Endothelial cell of umbilical vein (primary cell): ENCODE data around the gene GPR180. TPM values are rescaled to one million over a fixed set of nuclear protein-coding genes. Genes with fewer than 3 reads are reported as not detected.

Experiments used
- BruUV-seq: library from RNA; stranded (reverse); fragments of 400-500 nt; replicated peaks from 2 replicates; lab custom pipeline; 2021; lab: Mats Ljungman, UMichigan
- CTCF ChIA-PET: fragments of 300-600, 350-600 bp; sonication (Branson Sonifier 250); formaldehyde crosslinking; loops from one replicate; lab custom pipeline; 2021; ENCODE audit warnings: antibody characterized with exemption, inconsistent platforms; lab: Charles Lee
- POLR2A ChIA-PET: fragments of 300-600, 350-600 bp; sonication (Branson Sonifier 250); formaldehyde crosslinking; loops from one replicate; lab custom pipeline; 2021; ENCODE audit warnings: antibody characterized with exemption, inconsistent platforms; lab: Charles Lee
- DNase-seq: peaks from one replicate; pipeline ENCODE4 v3.0.0-alpha.2; 2011; ENCODE audit warnings: low read depth, low spot score
- FAIRE-seq: peaks from 2 replicates; lab custom pipeline; 2011; peaks lifted over from hg19 to GRCh38; lab: Jason Lieb, UNC
- H2AFZ ChIP-seq: 2 replicates; pipeline ENCODE4 v1.6.0; 2012; ENCODE audit warnings: low read depth, low read length, control low read depth, inconsistent platforms
- H3K27ac ChIP-seq: 2 replicates; pipeline ENCODE4 v1.5.1; 2011; ENCODE audit warnings: low read depth, mild to moderate bottlenecking, control low read depth, low read length, moderate library complexity; ENCODE audit not compliant: insufficient read depth
- H3K27me3 ChIP-seq, 2 experiments: 2 replicates each; pipeline versions ENCODE4 v1.6.0 to v1.6.1; 2011; ENCODE audit warnings: low read length in 2 of 2, mixed read lengths in 1 of 2; ENCODE audit not compliant: control insufficient read depth in 2 of 2, insufficient read depth in 2 of 2
- H3K36me3 ChIP-seq, 2 experiments: 2 replicates in 1 of 2; 3 replicates in 1 of 2; pipeline ENCODE4 v1.5.1; 2011; ENCODE audit warnings: low read length in 2 of 2, mild to moderate bottlenecking in 1 of 2, moderate library complexity in 1 of 2; ENCODE audit not compliant: control insufficient read depth in 2 of 2, insufficient read depth in 2 of 2; ENCODE audit errors: extremely low read depth in 1 of 2
- H3K4me1 ChIP-seq: 3 replicates; pipeline ENCODE4 v1.5.1; 2011; ENCODE audit warnings: mild to moderate bottlenecking, low read length; ENCODE audit not compliant: control insufficient read depth, insufficient read depth; ENCODE audit errors: extremely low read depth
- H3K4me2 ChIP-seq: 2 replicates; pipeline ENCODE4 v1.6.1; 2011; ENCODE audit warnings: low read length, control low read depth, mixed read lengths; ENCODE audit not compliant: insufficient read depth
- H3K4me3 ChIP-seq, 3 experiments: fragments of 200-600 bp in 1 of 3; sonication (generic), shearing (Covaris generic) in 1 of 3; replicated peaks in 1 of 3; 2 replicates each; pipeline ENCODE4 v1.5.1; 2011 to 2016; ENCODE audit warnings: control low read depth in 3 of 3, low read length in 3 of 3, mild to moderate bottlenecking in 2 of 3, inconsistent platforms in 1 of 3, low read depth in 1 of 3, moderate library complexity in 1 of 3; ENCODE audit not compliant: insufficient read depth in 1 of 3
- H3K79me2 ChIP-seq: 2 replicates; pipeline ENCODE4 v1.6.0; 2012; ENCODE audit warnings: low read length, inconsistent platforms; ENCODE audit not compliant: control insufficient read depth, insufficient read depth
- H3K9ac ChIP-seq: replicated peaks from 2 replicates; pipeline ENCODE3; 2011; ENCODE audit warnings: low read length, control low read depth; ENCODE audit not compliant: insufficient read depth; ENCODE audit errors: extremely low read depth
- H3K9me1 ChIP-seq: replicated peaks from 3 replicates; pipeline ENCODE4 v1.6.0; 2011; ENCODE audit warnings: mild to moderate bottlenecking, low read length; ENCODE audit not compliant: control insufficient read depth, insufficient read depth; ENCODE audit errors: extremely low read depth
- H3K9me3 ChIP-seq: replicated peaks from 2 replicates; pipeline ENCODE4 v1.5.1; 2012; ENCODE audit warnings: low read length, inconsistent platforms; ENCODE audit not compliant: control insufficient read depth, insufficient read depth
- H4K20me1 ChIP-seq: replicated peaks from 2 replicates; pipeline ENCODE3; 2011; ENCODE audit warnings: mild to moderate bottlenecking, low read length; ENCODE audit not compliant: control insufficient read depth, insufficient read depth; ENCODE audit errors: extremely low read depth
- EZH2 ChIP-seq: IDR thresholded peaks from 2 replicates; pipeline ENCODE4 v1.6.1; 2012; ENCODE audit warnings: borderline replicate concordance, low read depth, mild to moderate bottlenecking, moderate library complexity, low read length, inconsistent platforms; ENCODE audit not compliant: severe bottlenecking
- FOS ChIP-seq: IDR thresholded peaks from 2 replicates; pipeline ENCODE4 v1.6.1; 2011; ENCODE audit warnings: mild to moderate bottlenecking, low read length, moderate library complexity, borderline replicate concordance; ENCODE audit not compliant: insufficient read depth
- GATA2 ChIP-seq: IDR thresholded peaks from 2 replicates; pipeline ENCODE4 v1.7.0; 2011; ENCODE audit warnings: low read depth, mild to moderate bottlenecking, moderate library complexity, mixed read lengths, low read length; ENCODE audit not compliant: insufficient read length, insufficient read depth
- JUN ChIP-seq: IDR thresholded peaks from 2 replicates; pipeline ENCODE4 v1.6.1; 2011; ENCODE audit warnings: borderline replicate concordance, low read depth; ENCODE audit not compliant: insufficient read length, insufficient read depth
- MYC ChIP-seq: IDR thresholded peaks from one replicate; pipeline ENCODE4 v1.6.1; 2011; ENCODE audit warnings: mild to moderate bottlenecking, low read depth, low read length
- POLR2A ChIP-seq: IDR thresholded peaks from 2 replicates; pipeline ENCODE4 v1.6.1; 2012; ENCODE audit warnings: low read depth, mild to moderate bottlenecking, control low read depth, low read length
- POLR2AphosphoS5 ChIP-seq: IDR thresholded peaks from 2 replicates; pipeline ENCODE4 v1.6.1; 2012; ENCODE audit warnings: low read depth, mild to moderate bottlenecking, control low read depth, low read length, moderate library complexity; ENCODE audit not compliant: insufficient read depth
- dilution Hi-C: fragments of 300-500 bp; cut with MboI; formaldehyde crosslinking; loops from one replicate; pipeline ENCODE4 v1.15.0; 2019; ENCODE audit warnings: low sequenced_read_pairs; ENCODE audit not compliant: extremely low pct_ligation_motif_present
- intact Hi-C: fragments of 100-400 bp; cut with micrococcal nuclease; formaldehyde crosslinking; loops from one replicate; pipeline ENCODE4 v1.10.0; 2022
- polyA plus RNA-seq, 4 experiments: library from polyadenylated mRNA; depleted of rRNA in 3 of 4; stranded (reverse) in 3 of 4; unstranded in 1 of 4; fragments of >200 nt; gene quantifications; 2 replicates each; pipeline versions ENCODE4 v1.2.1 to v1.2.3, GENCODE V29; 2011 to 2012; ENCODE audit warnings: missing spikeins in 1 of 4
- total RNA-seq: library from RNA; stranded (reverse); gene quantifications from 2 replicates; pipeline ENCODE4 v1.2.3, GENCODE V29; 2021
- TF ChIP-seq, protein P1 (sequence below), 2 donors: IDR thresholded peaks; 1 replicate in 1 of 2; 2 replicates in 1 of 2; pipeline ENCODE4 v1.5.1; 2011; ENCODE audit warnings: low read length in 2 of 2, mild to moderate bottlenecking in 2 of 2, moderate library complexity in 2 of 2, control low read depth in 1 of 2, inconsistent platforms in 1 of 2, low read depth in 1 of 2; ENCODE audit not compliant: insufficient read depth in 1 of 2; ENCODE audit errors: extremely low read depth in 1 of 2
- TF ChIP-seq, protein P2 (sequence below): IDR thresholded peaks from 2 replicates; pipeline ENCODE4 v1.6.1; 2011; ENCODE audit not compliant: insufficient read depth, insufficient read length

The GPR180 gene
- total and polyA plus RNA-seq, 2 donors (not counting 3 experiments of a cell fraction or from before 2014, with no cell fraction given), result 3.1 to 8.3 TPM

DNA sequence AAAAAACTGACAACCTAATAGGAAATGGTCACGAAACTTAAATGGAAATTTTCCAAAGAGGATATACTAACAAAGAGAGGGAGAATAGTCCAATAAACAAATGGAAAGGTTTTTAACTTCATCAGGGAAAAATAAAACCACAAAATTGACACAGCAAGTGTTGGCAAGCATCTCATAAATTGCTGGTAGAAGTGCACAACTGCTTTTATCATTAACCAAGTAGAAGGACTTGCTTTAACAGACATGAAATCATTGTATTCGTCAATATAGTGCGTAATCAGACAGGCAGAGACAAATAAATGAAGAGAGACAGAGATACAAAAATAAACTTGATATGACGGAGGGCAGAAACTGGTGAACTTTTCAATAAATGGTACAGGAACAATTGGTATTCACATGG, 13.1 kb upstream of the GPR180 start:
- Histone ChIP-seq H3K36me3 (peaks cover 0 to 14% of the 10 kb centered on the region in 2 experiments), H3K27me3 (no peaks in the 10 kb centered on the region), H2AFZ (no peak overlapping the region), H3K9me1 (no peaks in the 10 kb centered on the region), H3K79me2 (peaks cover 14% of the 10 kb centered on the region), H3K4me1 (peaks cover 16% of the 10 kb centered on the region), H3K4me3 (no peak overlapping the region), H3K9ac (no peak overlapping the region), H4K20me1 (no peaks in the 10 kb centered on the region), H3K4me2 (no peak overlapping the region), H3K27ac (no peak overlapping the region), H3K9me3 (no peaks in the 10 kb centered on the region)
- no TSS peak for BruUV-seq
- DNase-seq, result no peak
- no peak for FAIRE-seq
- intact Hi-C loops, result no loop called here
- ChIA-PET CTCF (no interaction called here), POLR2A (no interaction called here)
- TF ChIP-seq JUN (no peak), GATA2 (no peak), POLR2AphosphoS5 (no peak), POLR2A (no peak)
- TF ChIP-seq, protein P1, sequence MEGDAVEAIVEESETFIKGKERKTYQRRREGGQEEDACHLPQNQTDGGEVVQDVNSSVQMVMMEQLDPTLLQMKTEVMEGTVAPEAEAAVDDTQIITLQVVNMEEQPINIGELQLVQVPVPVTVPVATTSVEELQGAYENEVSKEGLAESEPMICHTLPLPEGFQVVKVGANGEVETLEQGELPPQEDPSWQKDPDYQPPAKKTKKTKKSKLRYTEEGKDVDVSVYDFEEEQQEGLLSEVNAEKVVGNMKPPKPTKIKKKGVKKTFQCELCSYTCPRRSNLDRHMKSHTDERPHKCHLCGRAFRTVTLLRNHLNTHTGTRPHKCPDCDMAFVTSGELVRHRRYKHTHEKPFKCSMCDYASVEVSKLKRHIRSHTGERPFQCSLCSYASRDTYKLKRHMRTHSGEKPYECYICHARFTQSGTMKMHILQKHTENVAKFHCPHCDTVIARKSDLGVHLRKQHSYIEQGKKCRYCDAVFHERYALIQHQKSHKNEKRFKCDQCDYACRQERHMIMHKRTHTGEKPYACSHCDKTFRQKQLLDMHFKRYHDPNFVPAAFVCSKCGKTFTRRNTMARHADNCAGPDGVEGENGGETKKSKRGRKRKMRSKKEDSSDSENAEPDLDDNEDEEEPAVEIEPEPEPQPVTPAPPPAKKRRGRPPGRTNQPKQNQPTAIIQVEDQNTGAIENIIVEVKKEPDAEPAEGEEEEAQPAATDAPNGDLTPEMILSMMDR (IDR thresholded peaks at IDR 0.05; ENCODE audit: extremely low read depth in 1 of 2, insufficient read depth in 1 of 2, low read depth in 1 of 2, low read length in 2 of 2), result no peak
- dilution Hi-C loops, result no loop called here

DNA sequence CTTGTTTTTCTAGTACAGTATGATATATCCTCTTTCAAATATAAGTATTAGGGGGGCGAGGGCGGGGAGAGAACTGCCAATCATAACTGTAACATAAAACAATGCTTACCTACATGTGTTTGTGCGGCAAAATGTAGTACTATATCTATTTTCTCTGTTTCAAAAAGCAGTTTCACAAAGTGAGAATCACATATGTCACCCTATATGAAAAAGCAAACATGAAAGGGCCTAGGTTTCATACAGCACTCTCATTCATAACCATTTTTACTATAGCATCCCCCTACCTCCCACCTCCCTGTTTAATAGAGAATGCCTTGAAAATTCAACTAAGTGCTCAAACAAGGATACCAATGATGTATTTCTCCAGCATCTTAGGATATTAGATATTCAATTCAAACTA, 10.9 kb upstream of the GPR180 start:
- Histone ChIP-seq H3K4me3 (no peak overlapping the region), H3K9ac (no peak overlapping the region), H3K27me3 (no peaks in the 10 kb centered on the region), H3K79me2 (peaks cover 27% of the 10 kb centered on the region), H4K20me1 (no peaks in the 10 kb centered on the region), H3K27ac (no peak overlapping the region), H3K9me3 (no peaks in the 10 kb centered on the region), H3K4me1 (peaks cover 16% of the 10 kb centered on the region), H3K9me1 (no peaks in the 10 kb centered on the region), H2AFZ (no peak overlapping the region), H3K36me3 (peaks cover 0 to 4% of the 10 kb centered on the region in 2 experiments), H3K4me2 (no peak overlapping the region)
- ChIA-PET CTCF (interaction anchor here (1.1 kb wide), 1 partner anchor 41 kb away, joined by 3 read pairs; no protein-coding TSS in a partner anchor), POLR2A (no interaction called here)
- FAIRE-seq (no peak), DNase-seq (no peak)
- BruUV-seq, result no TSS peak
- dilution Hi-C loops (no loop called here), intact Hi-C loops (no loop called here)
- no peak for TF ChIP-seq FOS
- TF ChIP-seq, protein P1 (IDR thresholded peaks at IDR 0.05; ENCODE audit: extremely low read depth in 1 of 2, insufficient read depth in 1 of 2, low read depth in 1 of 2, low read length in 2 of 2), result no peak
- TF ChIP-seq POLR2A, result no peak
- TF ChIP-seq, protein P2, sequence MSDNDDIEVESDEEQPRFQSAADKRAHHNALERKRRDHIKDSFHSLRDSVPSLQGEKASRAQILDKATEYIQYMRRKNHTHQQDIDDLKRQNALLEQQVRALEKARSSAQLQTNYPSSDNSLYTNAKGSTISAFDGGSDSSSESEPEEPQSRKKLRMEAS, result no peak
- TF ChIP-seq MYC, result no peak
- TF ChIP-seq EZH2, result no peak
- no peak for TF ChIP-seq POLR2AphosphoS5
- no peak for TF ChIP-seq JUN
- no peak for TF ChIP-seq GATA2
